Measurements from ENCODE around the gene RHOC. TPM values are rescaled to one million over a fixed set of nuclear protein-coding genes. Genes with fewer than 3 reads are reported as not detected.

Gene RHOC
- total RNA-seq, 2 donors from 2014 or later, result 62.4 to 81.8 TPM

DNA sequence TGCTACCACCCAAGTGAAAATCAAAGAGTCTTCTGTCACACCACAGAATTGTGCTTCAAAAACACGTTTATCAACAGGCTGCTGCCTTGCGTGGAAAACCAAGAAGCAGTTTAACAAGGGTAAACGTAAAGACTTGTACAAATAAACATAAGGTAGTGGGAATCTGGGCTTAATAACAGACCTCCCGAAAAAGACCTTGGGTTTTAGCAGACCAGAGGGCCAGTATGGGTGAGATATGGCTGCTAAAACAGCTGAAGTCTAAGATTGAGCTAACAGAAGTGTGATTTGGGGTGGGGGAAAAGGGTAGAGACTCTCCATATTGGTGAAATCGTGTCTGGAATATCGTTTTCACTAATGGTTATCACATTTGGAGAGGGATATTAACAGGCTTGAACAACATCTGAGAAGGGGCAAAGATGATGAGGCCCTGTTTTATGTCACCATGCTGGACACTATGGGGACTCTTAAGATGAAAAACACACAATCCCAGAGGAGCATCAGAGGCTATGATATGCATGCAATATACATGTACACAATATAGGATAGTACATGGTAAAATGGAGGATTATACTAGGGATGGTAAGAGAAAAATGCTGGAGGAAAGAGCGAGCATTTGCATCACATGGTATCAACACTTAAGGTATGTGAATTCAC, 31.1 kb downstream of the RHOC start:
- DNase-seq (ENCODE audit: low spot score in 2 of 2) (no peak), ATAC-seq (no peak)
- H3K27ac Mint-ChIP-seq, result peak overlapping the region; percentile 33 to 84
- peaks cover 7 to 34% of the 10 kb centered on the region in 2 donors for H3K36me3 Mint-ChIP-seq
- H3K9me3 Mint-ChIP-seq, result no peaks in the 10 kb centered on the region

DNA sequence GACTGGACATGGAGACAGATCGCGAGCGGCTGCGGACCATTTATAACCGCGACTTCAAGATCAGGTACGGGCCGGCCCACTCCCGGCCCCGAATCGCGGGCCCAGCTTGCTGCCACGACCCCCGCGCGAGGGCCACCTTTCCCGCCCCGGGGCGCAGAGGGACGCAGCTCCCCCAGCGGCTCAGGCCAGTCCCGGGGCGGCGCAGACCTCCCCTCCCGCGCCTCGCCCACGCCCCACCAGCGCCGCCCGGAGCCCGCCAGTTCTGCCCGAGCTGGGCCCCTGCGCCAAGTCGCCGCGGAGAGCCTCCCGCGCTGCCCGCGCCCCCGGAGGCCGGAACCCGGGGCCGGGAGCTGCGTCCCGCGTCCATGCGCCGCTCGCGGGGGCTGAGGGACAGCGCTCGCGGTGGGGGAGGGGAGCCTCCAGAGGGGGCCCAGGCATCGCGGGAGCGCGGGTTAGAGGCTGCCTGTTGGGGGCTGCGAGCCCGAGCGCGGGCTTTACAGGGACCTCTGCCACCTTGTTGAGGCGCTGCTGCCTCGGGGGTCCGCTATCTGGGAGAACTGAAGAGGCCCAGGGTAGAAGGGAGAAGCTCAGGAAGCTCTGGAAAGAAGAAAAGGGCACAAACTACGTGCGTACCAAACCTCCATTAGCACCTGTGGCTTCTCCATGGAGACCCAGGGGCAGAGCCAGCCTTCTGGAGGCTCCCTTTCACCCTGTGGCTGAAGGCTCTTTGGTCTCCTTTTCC, 31.8 kb downstream of the RHOC start:
- no peaks in the 10 kb centered on the region for H3K9me3 Mint-ChIP-seq
- peak in 1 of 2 donors; percentile 51 for DNase-seq (ENCODE audit: low spot score in 2 of 2)
- ATAC-seq, result peak; percentile 50 to 63
- H3K27ac Mint-ChIP-seq, result peak overlapping the region; percentile 94 to 97
- peaks cover 7 to 40% of the 10 kb centered on the region in 2 donors for H3K36me3 Mint-ChIP-seq

DNA sequence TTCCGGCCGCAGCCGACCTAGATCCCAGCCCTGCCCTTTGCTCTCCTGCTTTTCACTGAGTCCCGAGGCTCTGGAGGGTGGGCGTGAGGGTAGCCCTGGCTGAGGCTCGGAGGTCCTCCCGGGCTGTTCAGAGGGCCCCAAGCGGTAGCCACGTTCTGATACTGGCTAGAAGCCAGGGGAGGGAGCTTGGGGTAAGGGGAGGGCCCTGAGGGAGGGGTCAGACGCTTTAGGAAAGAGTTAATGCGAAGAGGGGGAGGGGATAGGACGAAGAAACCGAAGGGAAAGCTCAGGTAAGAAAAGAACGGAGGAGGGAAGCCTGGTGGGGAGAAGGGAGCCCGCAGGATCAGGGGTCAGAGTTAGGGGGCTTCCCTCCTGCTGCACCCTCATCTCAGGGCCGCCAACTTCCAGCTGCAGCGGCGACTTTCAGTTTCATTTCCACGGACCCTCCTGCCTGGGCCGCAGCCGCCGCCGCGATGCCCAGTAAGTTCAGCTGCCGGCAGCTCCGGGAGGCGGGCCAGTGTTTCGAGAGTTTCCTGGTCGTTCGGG, 32.4 kb downstream of the RHOC start, which contains the start of gene MOV10:
TSS of gene MOV10 (plus strand) at position 220 of the 546 bp plus-strand sequence. CDS start at position 474, 254 bp downstream.
- ATAC-seq (peak; percentile 79 to 80), DNase-seq (ENCODE audit: low spot score in 2 of 2) (peak; percentile 56 to 78)
- Mint-ChIP-seq H3K27ac (peak within 1 kb of the TSS; percentile 94 to 97), H3K9me3 (no peaks in the 10 kb centered on the region), H3K36me3 (peaks cover 7 to 40% of the 10 kb centered on the region in 2 donors)

DNA sequence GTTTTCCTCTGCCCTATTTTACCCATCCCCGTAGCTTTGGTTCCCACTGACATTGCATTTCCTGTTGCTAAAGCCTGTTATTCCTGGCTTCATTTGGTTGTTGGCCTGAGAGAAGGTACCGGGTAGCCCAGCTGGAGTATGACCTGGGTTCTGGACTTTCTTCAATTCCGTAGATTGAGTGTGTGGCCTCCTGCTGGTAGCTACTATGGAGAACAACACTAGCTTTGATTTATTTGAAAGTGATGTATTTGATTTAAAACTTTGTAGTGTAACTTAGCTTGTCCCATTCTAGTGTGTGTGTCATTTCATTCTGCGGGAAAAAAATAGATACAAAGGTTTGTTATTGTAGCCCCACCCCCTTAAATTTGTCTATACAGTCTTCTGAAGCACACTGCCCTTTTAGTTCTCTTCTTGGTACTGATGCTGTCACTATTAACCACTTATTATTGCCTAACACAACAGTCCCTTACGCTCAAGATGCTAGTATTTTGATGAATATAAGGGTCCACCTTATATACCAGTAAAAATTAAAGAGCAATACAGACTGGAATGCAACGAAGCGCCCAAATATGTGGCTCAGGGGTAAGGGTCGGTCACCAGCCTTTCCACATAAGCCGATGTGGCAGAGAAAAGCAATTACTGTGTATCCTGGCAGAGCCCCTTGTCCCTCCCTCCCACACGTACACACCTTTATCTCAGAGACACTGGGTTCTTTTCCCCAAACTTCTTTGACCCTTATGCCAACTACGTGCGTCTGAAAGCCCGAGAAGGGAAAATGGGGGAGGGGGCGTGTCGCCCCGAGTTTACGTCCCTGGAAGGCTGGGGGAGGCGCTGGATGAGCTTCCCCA, 33.1 kb downstream of the RHOC start:
- Mint-ChIP-seq H3K36me3 (peaks cover 11 to 43% of the 10 kb centered on the region in 2 donors), H3K9me3 (no peaks in the 10 kb centered on the region), H3K27ac (peak overlapping the region; percentile 94 to 97)
- peak in 1 of 2 donors; percentile 23 for ATAC-seq
- DNase-seq (ENCODE audit: low spot score in 2 of 2), result no peak

DNA sequence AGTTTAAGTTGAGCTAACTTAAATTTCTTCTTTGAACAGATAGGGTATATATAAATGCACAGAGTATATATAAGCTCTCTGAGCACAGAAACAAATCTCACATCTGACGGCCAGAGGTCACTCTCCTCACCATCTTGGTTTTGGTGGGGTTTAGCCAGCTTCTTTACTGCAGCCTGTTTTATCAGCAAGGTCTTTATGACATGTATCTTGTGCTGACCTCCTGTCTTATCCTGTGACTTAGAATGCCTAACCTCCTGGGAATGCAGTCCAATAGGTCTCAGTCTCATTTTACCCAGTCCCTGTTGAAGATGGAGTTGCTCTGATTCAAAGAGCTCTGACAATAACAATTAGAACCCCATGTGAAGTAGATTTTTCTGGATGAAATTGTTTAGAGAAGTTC, 34.1 kb downstream of the RHOC start:
- ATAC-seq, result no peak
- no peak overlapping the region for H3K27ac Mint-ChIP-seq
- H3K36me3 Mint-ChIP-seq, result peaks cover 12 to 52% of the 10 kb centered on the region in 2 donors
- H3K9me3 Mint-ChIP-seq, result no peaks in the 10 kb centered on the region
- no peak for DNase-seq (ENCODE audit: low spot score in 2 of 2)

DNA sequence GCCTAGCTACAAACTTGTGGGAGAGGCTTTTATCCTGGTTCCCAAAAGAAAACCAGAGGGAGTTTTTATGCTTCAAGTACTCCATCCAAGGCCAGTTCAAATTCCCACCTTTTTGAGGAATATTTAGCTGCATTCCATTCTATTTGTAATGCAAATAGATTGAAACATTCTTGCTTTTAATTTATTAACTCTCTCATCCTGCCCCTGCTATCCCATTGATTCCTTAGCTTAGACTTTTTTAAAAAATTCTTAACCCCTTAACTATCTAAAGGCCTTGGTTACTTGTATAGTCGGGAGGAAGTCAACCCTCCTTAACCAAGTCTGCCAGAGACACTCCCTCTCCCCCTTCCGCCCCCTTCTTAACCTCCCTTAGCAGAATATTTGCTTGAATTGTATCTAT, 34.9 kb downstream of the RHOC start:
- peaks cover 0 to 4% of the 10 kb centered on the region in 2 donors for H3K9me3 Mint-ChIP-seq
- H3K36me3 Mint-ChIP-seq, result peaks cover 16 to 61% of the 10 kb centered on the region in 2 donors
- no peak for ATAC-seq
- no peak for DNase-seq (ENCODE audit: low spot score in 2 of 2)
- peak overlapping the region in 1 of 2 donors; percentile 33 for H3K27ac Mint-ChIP-seq

DNA sequence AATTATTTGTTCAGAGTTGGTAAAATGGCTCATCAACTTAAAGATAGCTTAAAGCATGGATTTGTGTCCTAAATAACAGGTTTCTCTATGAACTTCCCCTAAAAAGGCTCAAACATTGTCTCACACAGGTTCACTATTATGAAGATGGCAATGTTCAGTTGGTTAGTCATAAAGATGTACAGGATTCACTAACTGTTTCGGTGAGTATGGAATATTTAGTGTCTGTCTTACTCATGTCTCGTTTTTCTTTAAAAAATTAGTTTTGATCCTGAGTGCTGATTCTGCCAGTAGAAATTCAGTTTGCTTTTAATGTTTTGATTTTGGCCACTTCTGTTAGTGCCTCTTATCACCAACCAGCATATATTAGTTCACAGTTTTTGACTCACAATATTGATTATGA, 40.0 kb downstream of the RHOC start:
- H3K9me3 Mint-ChIP-seq, result peaks cover 0 to 4% of the 10 kb centered on the region in 2 donors
- ATAC-seq (peak; percentile 79 to 87), DNase-seq (ENCODE audit: low spot score in 2 of 2) (no peak)
- peaks cover 17 to 64% of the 10 kb centered on the region in 2 donors for H3K36me3 Mint-ChIP-seq
- H3K27ac Mint-ChIP-seq, result peak overlapping the region; percentile 80 to 97

DNA sequence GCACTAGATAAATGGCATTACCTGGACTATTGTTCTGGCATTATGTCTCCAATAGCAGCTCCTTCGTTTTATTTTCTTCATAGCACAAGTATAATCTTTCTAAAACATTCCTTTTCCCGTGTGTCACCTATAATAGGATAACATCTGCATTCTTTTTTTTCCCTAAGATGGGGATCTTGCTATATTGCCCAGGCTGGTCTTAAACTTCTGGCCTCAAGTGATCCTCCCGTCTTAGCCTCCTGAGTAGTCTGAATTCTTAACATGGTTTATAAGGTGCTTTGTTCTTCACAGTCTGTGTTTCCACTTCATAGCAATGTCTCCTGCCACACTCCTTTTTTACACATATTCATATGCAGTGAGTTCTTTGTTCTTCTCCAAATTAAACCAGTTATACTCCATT, 41.1 kb downstream of the RHOC start:
- H3K27ac Mint-ChIP-seq, result no peak overlapping the region
- DNase-seq (ENCODE audit: low spot score in 2 of 2) (no peak), ATAC-seq (no peak)
- peaks cover 17 to 69% of the 10 kb centered on the region in 2 donors for H3K36me3 Mint-ChIP-seq
- H3K9me3 Mint-ChIP-seq, result peaks cover 0 to 4% of the 10 kb centered on the region in 2 donors

DNA sequence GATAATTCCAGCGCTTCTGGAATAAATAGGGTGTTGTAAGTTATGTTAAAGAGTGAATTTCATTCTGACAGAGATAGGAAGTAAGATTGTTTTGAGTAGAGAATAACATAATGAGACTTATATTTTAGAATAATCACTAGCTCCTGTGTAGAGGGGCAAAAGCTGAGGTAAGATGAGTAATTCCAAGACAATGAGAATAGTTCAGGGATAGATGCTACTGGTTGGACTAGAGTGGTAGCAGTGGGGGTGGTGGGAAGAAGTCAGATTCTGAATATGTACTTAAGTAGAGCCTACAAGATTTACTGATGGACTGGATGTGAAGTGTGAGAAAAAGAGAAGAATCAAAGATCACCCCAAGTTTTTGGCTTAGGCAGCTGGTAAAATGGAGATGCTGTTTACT, 55.7 kb downstream of the RHOC start:
- DNase-seq (ENCODE audit: low spot score in 2 of 2) (no peak), ATAC-seq (peak; percentile 56 to 62)
- Mint-ChIP-seq H3K27ac (peak overlapping the region; percentile 20 to 73), H3K9me3 (peaks cover 0 to 4% of the 10 kb centered on the region in 2 donors), H3K36me3 (peaks cover 20 to 36% of the 10 kb centered on the region in 2 donors)

Other genes with a start within 250 kb of the RHOC start
- under 1 TPM; 0.11 to 0.16 TPM for gene WNT2B, start 198.2 kb downstream of the RHOC start, total RNA-seq
- gene ST7L, start 88.0 kb downstream of the RHOC start, total RNA-seq, result 10 to 100 TPM; 10.5 to 11.4 TPM
- gene CAPZA1, start 87.3 kb downstream of the RHOC start, total RNA-seq, result 100 to 1,000 TPM; 250 to 276 TPM
- gene MOV10, start 32.5 kb downstream of the RHOC start, total RNA-seq, result 100 to 1,000 TPM in 1 of 2 donors, 10 to 100 TPM in 1; 81.5 to 122 TPM
- 1 to 10 TPM in 1 of 2 donors, under 1 TPM in 1; 0.46 to 1.8 TPM for gene PPM1J, start 8.2 kb upstream of the RHOC start, total RNA-seq
- gene SLC16A1, start 249.1 kb upstream of the RHOC start, total RNA-seq, result 10 to 100 TPM; 28.0 to 51.5 TPM

All from activated naive CD4-positive, alpha-beta T cell treated with anti-CD3 and anti-CD28 coated beads, Interleukin-2, amount 50 U/mL, for 72 hours (primary cell).